Smooth muscle cell (in vitro differentiated cells): ENCODE results near the gene DHCR24. TPM values are rescaled to one million over a fixed set of nuclear protein-coding genes. Genes with fewer than 3 reads are reported as not detected.
"Not testable (repeated sequence)": the region's sequence is repeated elsewhere in the genome, so short reads cannot be mapped to it uniquely, and the experiment has no call there.

Source experiments
- DNase-seq: peaks from one replicate; lab custom pipeline; 2025; ENCODE audit not compliant: unreplicated experiment; lab: John Stamatoyannopoulos, UW
- H2AFZ ChIP-seq: fragments of 200-600 bp; sonication (generic); 2 replicates; pipeline ENCODE4 v1.6.0; 2016; ENCODE audit warnings: antibody characterized with exemption, low read depth, mild to moderate bottlenecking
- H3F3A ChIP-seq: fragments of 200-600 bp; sonication (generic); 2 replicates; pipeline ENCODE4 v1.6.0; 2017; ENCODE audit warnings: antibody characterized with exemption, low read depth
- H3K27ac ChIP-seq: fragments of 200-600 bp; sonication (generic); 2 replicates; pipeline ENCODE4 v1.5.1; 2016; ENCODE audit warnings: low read depth, mild to moderate bottlenecking
- H3K27me3 ChIP-seq: fragments of 200-600 bp; sonication (generic); 2 replicates; pipeline ENCODE4 v1.6.1; 2016; ENCODE audit warnings: low read depth, mild to moderate bottlenecking
- H3K36me3 ChIP-seq: fragments of 200-600 bp; sonication (generic); 2 replicates; pipeline ENCODE4 v1.5.1; 2016; ENCODE audit warnings: low read depth
- H3K4me1 ChIP-seq: fragments of 200-600 bp; sonication (generic); 2 replicates; pipeline ENCODE4 v1.5.1; 2016; ENCODE audit warnings: low read depth
- H3K4me2 ChIP-seq: fragments of 200-600 bp; sonication (generic); 2 replicates; pipeline ENCODE4 v1.6.0; 2016; ENCODE audit warnings: mild to moderate bottlenecking
- H3K4me3 ChIP-seq: fragments of 200-600 bp; sonication (generic); 2 replicates; pipeline ENCODE4 v1.5.1; 2016; ENCODE audit warnings: mild to moderate bottlenecking
- H3K79me2 ChIP-seq: fragments of 200-600 bp; sonication (generic); 2 replicates; pipeline ENCODE4 v1.6.0; 2016; ENCODE audit warnings: low read depth, mild to moderate bottlenecking
- H3K9ac ChIP-seq: fragments of 200-600 bp; sonication (generic); 2 replicates; pipeline ENCODE4 v1.6.0; 2016; ENCODE audit warnings: low read depth
- H3K9me3 ChIP-seq: fragments of 200-600 bp; sonication (generic); replicated peaks from 2 replicates; pipeline ENCODE4 v1.5.1; 2016; ENCODE audit warnings: low read depth
- H4K20me1 ChIP-seq: fragments of 200-600 bp; sonication (generic); 2 replicates; pipeline ENCODE4 v1.6.0; 2016; ENCODE audit warnings: low read depth
- CTCF ChIP-seq: fragments of 200-600 bp; sonication (generic); IDR thresholded peaks from 2 replicates; pipeline ENCODE4 v1.5.1; 2017; ENCODE audit warnings: borderline replicate concordance, mild to moderate bottlenecking, antibody characterized with exemption; ENCODE audit not compliant: insufficient read depth, poor library complexity, severe bottlenecking
- WGBS: methylation state at CpG from one replicate; pipeline ENCODE4 v1.1.7; 2016; ENCODE audit warnings: low lambda C conversion rate; 5-methylcytosine and 5-hydroxymethylcytosine counted together
- polyA plus RNA-seq: library from polyadenylated mRNA; unstranded; fragments of >200 nt; fragmentation: Nextera tagmentation; extraction: Ambion mirVana; gene quantifications from 2 replicates; pipeline ENCODE4 v1.2.1, GENCODE V29; 2016
- total RNA-seq: library from RNA; depleted of rRNA; stranded (reverse); fragments of >200 nt; gene quantifications from 2 replicates; pipeline ENCODE4 v1.2.3, GENCODE V29; 2014

Gene DHCR24
- total and polyA plus RNA-seq, 2 experiments from 2014 or later = 47.2 to 64.2 TPM

GRCh38 chr1:54883349-54884102 lies 3.5 kb downstream of the DHCR24 start:
- TF ChIP-seq CTCF = no peak
- no peak for DNase-seq
- Histone ChIP-seq H3K79me2 (peaks cover 75% of the 10 kb centered on the region), H2AFZ (no peak overlapping the region), H3K4me3 (no peak overlapping the region), H3K27ac (no peak overlapping the region), H3K9ac (no peak overlapping the region), H3F3A (peaks cover 6% of the 10 kb centered on the region), H3K36me3 (peaks cover 10% of the 10 kb centered on the region), H3K9me3 (no peaks in the 10 kb centered on the region), H3K4me1 (peaks cover 14% of the 10 kb centered on the region), H3K27me3 (no peaks in the 10 kb centered on the region), H4K20me1 (peaks cover 28% of the 10 kb centered on the region), H3K4me2 (no peak overlapping the region)
- 92% methylated on average over 10 of the region's 10 CpGs for WGBS

GRCh38 chr1:54882519-54882918 lies 4.5 kb downstream of the DHCR24 start:
- no peak overlapping the region for H2AFZ ChIP-seq
- no peak overlapping the region for H3K27ac ChIP-seq
- no peak for TF ChIP-seq CTCF
- H3K9me3 ChIP-seq = no peaks in the 10 kb centered on the region
- peaks cover 7% of the 10 kb centered on the region for H3K4me1 ChIP-seq
- DNase-seq = no peak
- H3K9ac ChIP-seq = no peak overlapping the region
- peaks cover 33% of the 10 kb centered on the region for H4K20me1 ChIP-seq
- H3K36me3 ChIP-seq = peaks cover 10% of the 10 kb centered on the region
- H3K4me2 ChIP-seq = no peak overlapping the region
- H3K79me2 ChIP-seq = peaks cover 77% of the 10 kb centered on the region
- WGBS = 94% methylated on average over 1 of the region's 1 CpG
- no peaks in the 10 kb centered on the region for H3K27me3 ChIP-seq
- peaks cover 6% of the 10 kb centered on the region for H3F3A ChIP-seq
- H3K4me3 ChIP-seq = no peak overlapping the region

- 89% methylated on average over 2 of the region's 2 CpGs for WGBS
- not testable (repeated sequence) for H3K4me3 ChIP-seq, H2AFZ ChIP-seq, H3K27ac ChIP-seq, H3K4me1 ChIP-seq, DNase-seq, H3K9me3 ChIP-seq, H3F3A ChIP-seq, H3K4me2 ChIP-seq, H3K27me3 ChIP-seq, H3K9ac ChIP-seq
- peaks cover 77% of the 10 kb centered on the region for H3K79me2 ChIP-seq
- peaks cover 42% of the 10 kb centered on the region for H4K20me1 ChIP-seq
- H3K36me3 ChIP-seq = peaks cover 10% of the 10 kb centered on the region
Observed at GRCh38 chr1:54881604-54882003, 5.4 kb downstream of the DHCR24 start.

GRCh38 chr1:54879872-54880271 lies 7.1 kb downstream of the DHCR24 start:
- no peaks in the 10 kb centered on the region for H3K4me1 ChIP-seq
- H3K27me3 ChIP-seq = no peaks in the 10 kb centered on the region
- no peak overlapping the region for H3K9ac ChIP-seq
- no peak overlapping the region for H3K4me2 ChIP-seq
- no peak overlapping the region for H3K4me3 ChIP-seq
- DNase-seq = no peak
- WGBS = 96% methylated on average over 1 of the region's 1 CpG
- H3K9me3 ChIP-seq = no peaks in the 10 kb centered on the region
- H3K36me3 ChIP-seq = peaks cover 10% of the 10 kb centered on the region
- H2AFZ ChIP-seq = no peak overlapping the region
- peaks cover 6% of the 10 kb centered on the region for H3F3A ChIP-seq
- no peak overlapping the region for H3K27ac ChIP-seq
- H3K79me2 ChIP-seq = peaks cover 62% of the 10 kb centered on the region
- TF ChIP-seq CTCF = no peak
- H4K20me1 ChIP-seq = peaks cover 33% of the 10 kb centered on the region
